Urinary bladder (tissue), 4 donors: Measurements from ENCODE around the gene CREB5. TPM values are rescaled to one million over a fixed set of nuclear protein-coding genes. Genes with fewer than 3 reads are reported as not detected.
A peak's percentile ranks its signal among the peaks of the same experiment; 100 is the strongest.

Experiments
- DNase-seq: peaks from one replicate; pipeline ENCODE4 v3.0.0-alpha.2; 2015; ENCODE audit errors: extremely low spot score
- H3K27ac ChIP-seq: one replicate; pipeline ENCODE4 v1.5.1; 2013; ENCODE audit warnings: low read depth, mild to moderate bottlenecking, moderate library complexity
- H3K36me3 ChIP-seq: one replicate; pipeline ENCODE4 v1.6.1; 2013; ENCODE audit warnings: mild to moderate bottlenecking, moderate library complexity; ENCODE audit not compliant: insufficient read depth
- H3K4me1 ChIP-seq: one replicate; pipeline ENCODE4 v1.6.1; 2013; ENCODE audit warnings: mild to moderate bottlenecking, moderate library complexity; ENCODE audit not compliant: insufficient read depth
- H3K4me3 ChIP-seq: one replicate; pipeline ENCODE4 v1.5.1; 2013; ENCODE audit warnings: low read depth, low read length
- WGBS: extraction: QIAGEN DNeasy Blood & Tissue Kit; methylation state at CpG from one replicate; pipeline ENCODE4 v1.1.7; 2013; 5-methylcytosine and 5-hydroxymethylcytosine counted together
- polyA plus RNA-seq: library from polyadenylated mRNA; stranded (reverse); fragments of 200-250 nt; gene quantifications from one replicate; pipeline ENCODE4 v1.2.3, GENCODE V29; 2013
- total RNA-seq: library from RNA; depleted of rRNA; stranded (reverse); fragments of >200 nt; gene quantifications from one replicate; pipeline ENCODE4 v1.2.3, GENCODE V29; 2014
- donor health status: healthy with polysubstance abuse.
- donor health status: healthy.

CREB5 gene
- total and polyA plus RNA-seq, 2 donors = 6.5 to 53.5 TPM

DNA sequence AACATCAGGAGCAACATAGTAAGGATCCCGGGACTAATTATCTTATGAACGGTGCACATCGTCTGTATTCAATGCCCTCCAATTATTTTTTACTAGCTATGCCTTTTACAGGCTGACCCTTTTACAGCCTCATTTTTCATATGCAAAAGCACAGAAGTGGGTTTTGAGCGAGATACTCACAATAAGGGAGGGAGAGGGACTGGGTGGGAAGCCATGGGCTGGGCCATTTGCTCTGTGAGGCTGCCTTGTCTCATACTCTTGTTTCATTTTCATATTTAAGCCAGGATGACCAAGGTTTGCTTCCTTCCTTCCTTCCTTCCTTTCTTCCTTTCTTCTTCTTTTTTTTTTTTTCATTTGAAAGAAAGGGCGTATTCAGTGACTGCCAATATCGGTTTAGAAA lies 286.5 kb downstream of the CREB5 start:
- H3K4me1 ChIP-seq = no peaks in the 10 kb centered on the region
- DNase-seq = no peak
- 77% methylated on average over 6 of the region's 6 CpGs for WGBS
- no peaks in the 10 kb centered on the region for H3K36me3 ChIP-seq
- H3K4me3 ChIP-seq = no peak overlapping the region
- H3K27ac ChIP-seq = peak overlapping the region; percentile 45

DNA sequence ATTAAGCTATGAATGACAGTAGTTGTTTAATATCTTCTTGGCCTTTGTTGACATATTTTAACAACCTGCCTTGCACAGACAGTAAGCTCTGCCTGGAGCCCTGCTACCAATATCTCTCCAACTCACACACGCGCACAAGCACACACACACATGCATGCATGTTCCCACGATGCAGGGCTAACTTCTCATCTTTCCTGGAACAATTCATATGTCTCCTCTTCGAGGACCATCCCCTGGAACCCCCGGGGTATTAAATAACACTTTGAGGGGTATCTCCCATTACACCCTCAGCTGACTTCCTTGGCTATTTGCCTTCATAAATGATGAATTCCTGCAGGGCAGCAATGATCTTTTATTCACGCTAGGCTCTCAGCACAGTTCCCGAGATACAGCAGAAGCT lies 287.8 kb downstream of the CREB5 start:
- Histone ChIP-seq H3K4me3 (no peak overlapping the region), H3K36me3 (no peaks in the 10 kb centered on the region), H3K27ac (no peak overlapping the region), H3K4me1 (no peaks in the 10 kb centered on the region)
- no peak for DNase-seq
- 67% methylated on average over 7 of the region's 7 CpGs for WGBS

DNA sequence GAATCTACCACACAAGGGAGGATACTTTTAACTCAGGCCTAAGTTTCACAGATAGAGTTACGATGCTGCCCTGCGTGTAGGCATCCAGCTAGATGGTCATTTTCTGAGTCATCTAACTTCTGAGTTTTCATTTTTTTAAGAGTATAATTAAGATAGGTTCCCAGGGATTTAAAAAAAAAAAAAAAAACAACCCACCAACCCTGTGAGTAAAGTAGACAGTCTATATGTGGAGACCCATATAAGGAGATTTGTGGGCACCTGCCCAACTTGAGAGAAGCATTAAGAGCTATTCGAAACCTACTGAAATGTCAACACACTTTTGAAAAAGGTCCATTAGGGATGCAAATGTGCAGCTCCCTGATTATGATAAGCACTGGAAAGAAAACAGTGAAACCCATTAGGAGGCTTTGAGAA lies 288.5 kb downstream of the CREB5 start:
- Histone ChIP-seq H3K4me1 (no peaks in the 10 kb centered on the region), H3K27ac (no peak overlapping the region)
- 65% methylated on average over 3 of the region's 3 CpGs for WGBS

DNA sequence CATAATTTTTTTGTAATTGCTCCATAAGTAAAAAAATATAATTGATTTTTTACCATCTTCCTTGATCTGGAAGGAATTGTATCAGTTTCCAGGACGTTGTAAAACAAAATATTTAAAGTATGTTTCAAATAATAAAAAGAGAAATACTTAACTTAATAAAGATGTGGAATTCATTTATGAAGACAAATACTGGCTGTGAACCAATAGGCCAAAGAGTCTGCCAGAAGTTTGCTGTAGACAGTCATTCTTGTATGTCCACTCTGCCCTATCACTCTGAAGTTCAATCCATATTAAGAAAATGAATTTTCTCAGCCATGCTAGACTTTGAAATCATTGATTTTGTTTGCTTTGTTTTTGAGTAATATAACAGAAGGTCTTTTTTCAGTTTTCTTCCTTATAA lies 289.4 kb downstream of the CREB5 start:
- Histone ChIP-seq H3K27ac (peak overlapping the region; percentile 23), H3K4me1 (no peaks in the 10 kb centered on the region), H3K4me3 (no peak overlapping the region), H3K36me3 (no peaks in the 10 kb centered on the region)
- DNase-seq = no peak
- 34% methylated on average over 1 of the region's 1 CpG for WGBS

More for the DNA sequence above, 288.5 kb downstream of the CREB5 start:
- no peaks in the 10 kb centered on the region for H3K36me3 ChIP-seq
- H3K4me3 ChIP-seq = no peak overlapping the region
- DNase-seq = no peak

DNA sequence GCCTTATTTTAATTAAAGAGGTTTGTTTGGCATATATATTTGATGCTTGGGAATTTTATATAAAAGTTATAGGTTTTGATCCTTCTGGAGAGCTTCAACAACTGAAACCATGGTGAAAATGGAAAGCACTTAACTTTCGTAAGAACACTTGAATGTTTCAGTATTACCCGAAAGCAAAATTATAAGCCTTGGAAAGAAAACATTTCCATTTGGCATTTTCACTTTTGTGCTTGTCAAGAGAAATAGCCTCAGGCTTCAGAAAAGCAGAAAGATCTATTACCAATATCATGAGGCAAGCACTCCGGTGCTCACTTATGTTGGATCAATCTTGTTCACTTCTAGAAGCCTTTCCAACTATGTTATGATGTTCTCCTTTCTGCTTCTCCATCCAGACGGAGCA lies 289.9 kb downstream of the CREB5 start:
- DNase-seq = no peak
- no peak overlapping the region for H3K27ac ChIP-seq
- 83% methylated on average over 4 of the region's 4 CpGs for WGBS

DNA sequence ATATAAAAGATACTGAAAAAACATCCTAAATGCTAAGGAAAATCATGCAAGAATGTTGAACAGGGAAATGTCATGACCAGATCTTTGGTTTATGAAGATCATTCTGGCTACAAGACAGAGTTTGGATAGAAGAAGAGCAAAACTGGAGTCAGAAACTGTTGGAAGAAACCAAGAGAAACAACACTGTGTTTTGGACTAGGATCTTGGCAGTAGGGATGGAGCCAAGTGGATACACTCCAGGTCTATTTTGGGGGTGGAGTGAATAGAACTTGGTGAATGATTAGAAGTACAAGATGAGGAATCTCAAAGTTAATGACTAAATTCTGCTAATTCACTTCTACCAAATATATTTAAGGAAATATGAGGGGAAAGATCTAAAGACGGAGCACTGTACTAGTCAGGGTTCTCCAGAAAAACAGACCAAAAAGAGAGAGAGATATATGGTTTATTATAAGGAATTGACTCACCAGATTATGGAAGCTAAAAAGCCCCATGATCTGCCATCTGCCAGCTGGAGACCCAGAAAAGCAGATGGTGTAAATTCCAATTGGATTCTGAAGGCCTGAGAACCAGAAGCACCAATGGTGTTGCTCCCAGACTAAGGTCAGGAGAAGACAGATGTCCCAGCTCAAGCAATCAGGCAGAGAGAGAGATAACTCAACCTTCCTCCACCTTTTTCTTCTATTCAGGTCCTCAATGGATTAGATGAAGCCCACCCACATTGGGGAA lies 290.9 kb downstream of the CREB5 start:
- Histone ChIP-seq H3K36me3 (no peaks in the 10 kb centered on the region), H3K27ac (no peak overlapping the region), H3K4me1 (no peaks in the 10 kb centered on the region), H3K4me3 (no peak overlapping the region)
- WGBS = 89% methylated on average over 1 of the region's 1 CpG
- no peak for DNase-seq

More for the DNA sequence above, 289.9 kb downstream of the CREB5 start:
- no peaks in the 10 kb centered on the region for H3K36me3 ChIP-seq
- H3K4me1 ChIP-seq = no peaks in the 10 kb centered on the region
- H3K4me3 ChIP-seq = no peak overlapping the region

DNA sequence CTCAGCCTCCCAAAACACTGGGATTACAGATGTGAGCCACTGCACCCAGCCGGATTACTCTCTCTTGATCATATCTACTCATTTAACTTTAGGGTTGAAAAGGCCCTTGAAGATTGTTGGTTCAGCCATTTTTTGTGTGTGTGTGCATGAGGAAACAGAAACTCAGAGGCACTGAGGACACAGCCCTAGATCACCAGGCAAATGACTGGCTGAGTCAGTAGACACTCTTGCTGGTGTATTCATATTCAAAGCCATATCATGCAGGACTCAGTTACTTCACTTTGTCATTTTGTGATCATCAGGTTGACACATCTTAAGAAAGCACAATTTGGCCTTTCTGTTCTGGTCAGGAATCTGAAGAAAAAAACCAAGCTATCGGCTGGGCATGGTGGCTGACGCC lies 292.4 kb downstream of the CREB5 start:
- no peak for DNase-seq
- H3K4me1 ChIP-seq = no peaks in the 10 kb centered on the region
- 82% methylated on average over 3 of the region's 3 CpGs for WGBS
- H3K27ac ChIP-seq = no peak overlapping the region
- H3K4me3 ChIP-seq = no peak overlapping the region
- H3K36me3 ChIP-seq = no peaks in the 10 kb centered on the region

DNA sequence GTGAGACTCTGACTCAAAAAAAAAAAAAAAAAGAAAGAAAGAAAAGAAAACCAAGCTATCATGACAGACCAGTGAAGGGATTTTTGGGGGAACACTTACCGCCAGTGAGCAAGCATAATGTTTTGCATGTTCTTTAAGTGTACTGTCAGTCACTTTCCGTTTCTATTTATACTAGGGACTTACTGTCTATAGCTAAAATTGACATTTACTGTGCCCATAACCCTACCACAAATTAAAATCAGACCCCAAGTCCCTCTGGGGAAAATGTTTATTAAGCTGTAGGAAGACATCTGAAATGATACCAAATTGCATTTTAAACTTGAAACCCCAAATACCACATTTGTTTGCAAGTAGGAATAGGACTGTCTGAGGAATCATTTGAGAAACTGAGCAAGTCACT lies 293.0 kb downstream of the CREB5 start:
- no peak overlapping the region for H3K4me3 ChIP-seq
- WGBS = 86% methylated on average over 2 of the region's 2 CpGs
- no peak for DNase-seq
- H3K4me1 ChIP-seq = no peaks in the 10 kb centered on the region
- H3K36me3 ChIP-seq = no peaks in the 10 kb centered on the region
- no peak overlapping the region for H3K27ac ChIP-seq

DNA sequence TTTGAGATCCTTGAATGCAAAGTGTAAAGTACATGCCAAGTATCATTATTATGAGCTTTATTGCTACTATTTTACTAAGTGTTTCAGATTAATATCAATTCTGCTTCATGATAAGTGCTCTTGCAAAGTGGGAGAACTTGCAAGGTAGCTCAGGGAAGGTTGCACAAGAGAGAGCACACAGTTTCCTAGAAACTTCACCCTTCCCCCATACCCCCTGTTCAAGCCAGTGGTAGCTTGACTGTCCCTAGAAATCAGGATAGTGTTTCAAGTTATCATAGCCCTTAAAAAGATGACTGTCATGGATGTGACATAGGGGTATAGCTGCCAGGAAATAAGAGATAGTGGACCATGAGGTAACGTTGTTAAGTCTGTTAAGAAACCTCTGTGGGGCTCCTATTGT lies 294.3 kb downstream of the CREB5 start:
- 66% methylated on average over 1 of the region's 1 CpG for WGBS
- no peak for DNase-seq
- Histone ChIP-seq H3K36me3 (no peaks in the 10 kb centered on the region), H3K4me3 (no peak overlapping the region), H3K4me1 (no peaks in the 10 kb centered on the region), H3K27ac (no peak overlapping the region)

DNA sequence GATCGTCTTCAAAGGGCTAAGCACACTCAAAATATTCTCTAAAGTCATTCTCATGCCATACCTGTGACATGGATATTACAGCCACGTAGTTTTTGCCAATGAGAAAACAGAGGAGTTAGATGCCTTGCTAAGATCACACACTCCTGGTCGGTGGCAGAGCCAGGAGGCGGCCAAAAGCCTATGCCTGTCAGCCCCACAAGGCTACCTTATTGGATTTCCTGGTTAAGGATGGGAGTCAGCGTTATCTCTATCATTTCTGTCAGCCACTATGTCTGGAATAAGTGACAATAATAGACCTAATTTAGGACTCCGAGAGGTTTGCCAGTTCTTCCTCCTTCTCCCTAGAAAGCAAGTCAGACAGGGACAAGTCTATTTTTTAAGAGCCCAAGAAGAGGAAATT lies 295.0 kb downstream of the CREB5 start:
- H3K36me3 ChIP-seq = no peaks in the 10 kb centered on the region
- H3K27ac ChIP-seq = no peak overlapping the region
- H3K4me3 ChIP-seq = no peak overlapping the region
- DNase-seq = no peak
- H3K4me1 ChIP-seq = no peaks in the 10 kb centered on the region
- 92% methylated on average over 6 of the region's 6 CpGs for WGBS

DNA sequence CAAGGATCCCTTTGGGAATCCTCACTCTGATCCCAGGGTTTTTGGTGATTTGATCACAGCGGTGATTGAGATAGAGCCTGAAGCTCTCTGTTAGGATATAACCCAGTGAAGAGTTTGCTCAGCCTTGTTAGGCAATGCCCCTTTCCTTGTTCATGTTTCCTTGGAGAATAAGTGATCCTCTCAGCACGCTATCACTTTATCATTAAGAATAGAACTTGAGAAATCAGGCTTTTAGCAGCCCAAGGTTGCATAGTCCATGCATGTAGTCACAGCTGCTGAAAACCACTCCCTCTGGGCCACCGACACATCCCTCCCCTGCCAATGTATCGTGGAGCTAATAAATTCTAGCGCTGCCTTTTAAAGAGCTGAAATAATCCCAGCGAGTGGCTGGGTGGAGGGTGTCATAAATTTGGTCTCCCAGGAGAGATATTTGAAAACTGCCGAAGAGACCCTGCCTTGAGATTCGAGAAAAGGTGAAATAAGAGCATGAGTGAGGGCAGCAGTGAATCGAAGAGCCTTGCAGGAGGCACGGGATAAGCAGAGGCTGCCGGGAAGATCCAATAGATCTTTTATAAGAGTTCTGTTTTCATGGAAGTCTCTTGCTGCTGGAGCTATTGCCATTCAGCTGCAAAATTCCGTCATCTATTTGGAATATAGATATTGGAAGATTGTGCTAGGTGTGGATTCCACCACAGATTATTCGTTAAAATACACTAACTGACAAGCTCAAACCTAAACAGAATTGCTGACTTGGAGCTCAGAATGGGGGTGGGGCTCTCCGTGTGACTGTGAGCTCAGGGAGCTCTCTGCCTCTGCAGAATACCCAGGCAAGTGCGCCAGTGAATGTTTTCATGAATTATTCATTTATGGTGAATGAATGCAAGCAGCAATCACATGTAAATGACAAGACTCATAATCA lies 296.0 kb downstream of the CREB5 start:
- WGBS = 22% methylated on average over 15 of the region's 15 CpGs
- Histone ChIP-seq H3K4me3 (no peak overlapping the region), H3K36me3 (no peaks in the 10 kb centered on the region), H3K27ac (no peak overlapping the region), H3K4me1 (no peaks in the 10 kb centered on the region)
- DNase-seq = no peak

DNA sequence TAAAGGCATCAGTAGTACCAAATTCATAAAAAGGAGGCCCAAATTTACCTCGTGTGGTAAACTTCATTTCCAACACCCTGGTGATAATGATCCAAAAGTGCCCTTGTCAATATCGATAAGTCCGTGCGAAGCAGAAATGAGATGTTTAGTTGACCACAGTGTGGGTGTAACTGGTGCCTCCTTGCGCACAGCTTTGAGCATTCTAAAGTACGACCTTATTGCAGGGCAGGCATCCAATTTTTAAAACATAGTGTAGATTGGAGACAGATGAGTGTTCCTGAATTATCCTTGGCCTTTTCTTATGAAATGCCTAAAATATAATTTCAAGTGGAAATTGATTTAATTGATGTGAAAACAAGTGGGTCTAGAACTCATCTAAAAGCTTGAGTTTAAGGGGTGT lies 297.4 kb downstream of the CREB5 start:
- H3K4me3 ChIP-seq = no peak overlapping the region
- H3K4me1 ChIP-seq = no peaks in the 10 kb centered on the region
- H3K27ac ChIP-seq = no peak overlapping the region
- DNase-seq = no peak
- WGBS = 84% methylated on average over 6 of the region's 6 CpGs
- no peaks in the 10 kb centered on the region for H3K36me3 ChIP-seq

DNA sequence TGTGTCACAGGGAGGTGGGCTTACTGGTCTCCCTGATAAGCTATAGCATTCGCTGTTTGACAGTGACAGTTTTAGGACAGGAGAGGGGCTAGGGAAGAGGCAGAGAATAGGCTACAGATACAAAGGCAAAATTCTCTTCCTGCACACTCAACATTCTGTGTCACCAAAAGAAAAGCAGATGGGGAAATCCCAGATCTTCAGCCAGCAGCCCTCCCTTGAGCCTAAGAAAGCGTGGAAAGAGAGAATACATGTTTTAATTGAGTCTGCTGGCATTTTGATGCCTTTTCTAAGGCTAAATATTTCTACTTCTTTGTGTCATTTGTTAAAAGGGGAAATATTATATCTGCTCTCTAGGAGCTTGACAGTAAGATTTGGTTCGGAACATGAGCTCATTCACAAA lies 298.8 kb downstream of the CREB5 start:
- 85% methylated on average over 3 of the region's 3 CpGs for WGBS
- Histone ChIP-seq H3K4me3 (no peak overlapping the region), H3K4me1 (no peaks in the 10 kb centered on the region), H3K36me3 (no peaks in the 10 kb centered on the region), H3K27ac (no peak overlapping the region)
- no peak for DNase-seq
